WTC11 (cell line): Measurements from ENCODE around the gene CUL5.

ENCODE experiments used
- AFF4 ChIP-seq: sonication (generic); formaldehyde crosslinking; IDR thresholded peaks from 2 replicates; pipeline ENCODE4 v1.8.1; 2023; ENCODE audit warnings: mild to moderate bottlenecking, missing genetic modification reagents, borderline replicate concordance
- ATF2 ChIP-seq: sonication (generic); formaldehyde crosslinking; IDR thresholded peaks from 2 replicates; pipeline ENCODE4 v1.8.1; 2022; ENCODE audit warnings: low read depth, missing genetic modification reagents, borderline replicate concordance
- CBFB ChIP-seq: sonication (generic); formaldehyde crosslinking; IDR thresholded peaks from 2 replicates; pipeline ENCODE4 v1.8.1; 2022; ENCODE audit warnings: mild to moderate bottlenecking, low read depth, missing genetic modification reagents
- CTCF ChIP-seq: fragments of 200-600 bp; IDR thresholded peaks from 2 replicates; pipeline ENCODE4 v1.8.0; 2022; ENCODE audit warnings: antibody characterized with exemption
- JUN ChIP-seq: sonication (generic); formaldehyde crosslinking; IDR thresholded peaks from 2 replicates; pipeline ENCODE4 v1.8.0; 2023; ENCODE audit warnings: mild to moderate bottlenecking, missing genetic modification reagents
- MAX ChIP-seq: sonication (generic); formaldehyde crosslinking; IDR thresholded peaks from 2 replicates; pipeline ENCODE4 v1.8.0; 2022; ENCODE audit warnings: mild to moderate bottlenecking, missing genetic modification reagents
- NFE2L1 ChIP-seq: sonication (generic); formaldehyde crosslinking; IDR thresholded peaks from 2 replicates; pipeline ENCODE4 v1.8.1; 2023; ENCODE audit warnings: missing genetic modification reagents
- TCF7 ChIP-seq: sonication (generic); formaldehyde crosslinking; IDR thresholded peaks from 2 replicates; pipeline ENCODE4 v1.8.0; 2022; ENCODE audit warnings: mild to moderate bottlenecking, low read depth, missing genetic modification reagents, moderate library complexity
- ZNF425 ChIP-seq: fragments of 250-450 bp; sonication (Bioruptor Pico); conservative IDR thresholded peaks from 2 replicates; pipeline ENCODE4 v1.9.0; 2021; ENCODE audit warnings: mild to moderate bottlenecking

- TF ChIP-seq CBFB (CRISPR knock-in tag) (no peak), ATF2 (no peak), CTCF (no peak), MAX (CRISPR knock-in tag) (no peak), JUN (no peak), TCF7 (CRISPR knock-in tag) (no peak), ZNF425 (CRISPR knock-in tag) (no peak), NFE2L1 (no peak), AFF4 (CRISPR knock-in tag) (no peak)
Observed at GRCh38 chr11:108093128-108093904, 84.6 kb downstream of the CUL5 start.
